PC-3 (cell line): ENCODE results near the gene NKD1. TPM values are rescaled to one million over a fixed set of nuclear protein-coding genes. Genes with fewer than 3 reads are reported as not detected.

Source experiments
- ATAC-seq: fragments of 200-7000 bp; cut with Tn5 transposase; 2 replicates; pipeline ENCODE4 v1.9.1; 2020; ENCODE audit warnings: mild to moderate bottlenecking, moderate library complexity
- BruUV-seq: library from RNA; stranded (reverse); fragments of 400-500 nt; replicated peaks from 2 replicates; lab custom pipeline; 2021; lab: Mats Ljungman, UMichigan
- CTCF ChIA-PET: fragments of 300-600 bp; sonication (Branson Sonifier 250); formaldehyde crosslinking; loops from one replicate; lab custom pipeline; 2022; ENCODE audit warnings: antibody characterized with exemption; lab: Charles Lee
- POLR2A ChIA-PET: fragments of 300-600 bp; sonication (Branson Sonifier 250); formaldehyde crosslinking; loops from one replicate; lab custom pipeline; 2022; ENCODE audit warnings: antibody characterized with exemption; ENCODE audit not compliant: unreplicated experiment; lab: Charles Lee
- DNase-seq: peaks from one replicate; pipeline ENCODE4 v3.0.0-alpha.2; 2015
- H2AFZ ChIP-seq: fragments of 300-600 bp; sonication (generic); 2 replicates; pipeline ENCODE4 v1.6.0; 2016; ENCODE audit warnings: antibody characterized with exemption, low read length
- H3F3A ChIP-seq: fragments of 300-600 bp; sonication (generic); one replicate; pipeline ENCODE4 v1.6.0; 2017; ENCODE audit warnings: antibody characterized with exemption, low read length, control low read depth, mild to moderate bottlenecking; ENCODE audit not compliant: unreplicated experiment
- H3K27ac ChIP-seq: fragments of 300-600 bp; sonication (generic); 2 replicates; pipeline ENCODE4 v1.5.1; 2016; ENCODE audit warnings: mild to moderate bottlenecking, low read length
- H3K27me3 ChIP-seq: fragments of 300-600 bp; sonication (generic); 2 replicates; pipeline ENCODE4 v1.6.1; 2016; ENCODE audit warnings: low read length, mixed read lengths
- H3K36me3 ChIP-seq: fragments of 300-600 bp; sonication (generic); 2 replicates; pipeline ENCODE4 v1.6.1; 2016; ENCODE audit warnings: low read depth, mixed run types, low read length, mixed read lengths
- H3K4me1 ChIP-seq: fragments of 300-600 bp; sonication (generic); 2 replicates; pipeline ENCODE4 v1.5.1; 2016; ENCODE audit warnings: low read length; ENCODE audit not compliant: insufficient read depth
- H3K4me2 ChIP-seq: fragments of 300-600 bp; sonication (generic); 2 replicates; pipeline ENCODE4 v1.6.0; 2016; ENCODE audit warnings: low read length
- H3K4me3 ChIP-seq: fragments of 300-600 bp; sonication (generic); 2 replicates; pipeline ENCODE4 v1.5.1; 2016; ENCODE audit warnings: mild to moderate bottlenecking, low read length, mixed read lengths
- H3K79me2 ChIP-seq: fragments of 300-600 bp; sonication (generic); 2 replicates; pipeline ENCODE4 v1.6.1; 2017; ENCODE audit warnings: low read length, mixed read lengths
- H3K9ac ChIP-seq: fragments of 300-600 bp; sonication (generic); 2 replicates; pipeline ENCODE4 v1.6.0; 2016; ENCODE audit warnings: mild to moderate bottlenecking, low read length
- H3K9me2 ChIP-seq: fragments of 300-600 bp; sonication (generic); replicated peaks from 2 replicates; pipeline ENCODE4 v1.6.1; 2016; ENCODE audit warnings: mixed run types, low read length, mixed read lengths
- H3K9me3 ChIP-seq: fragments of 300-600 bp; sonication (generic); 2 replicates; pipeline ENCODE4 v1.6.1; 2016; ENCODE audit warnings: low read length, mixed read lengths
- H4K20me1 ChIP-seq: fragments of 300-600 bp; sonication (generic); 2 replicates; pipeline ENCODE4 v1.6.1; 2016; ENCODE audit warnings: low read length, mixed read lengths
- EZH2 ChIP-seq: fragments of 300-600 bp; sonication (generic); IDR thresholded peaks from one replicate; pipeline ENCODE4 v1.6.1; 2017; ENCODE audit warnings: antibody characterized with exemption, mild to moderate bottlenecking, low read length; ENCODE audit not compliant: unreplicated experiment
- EZH2phosphoT487 ChIP-seq: fragments of 300-600 bp; sonication (generic); IDR thresholded peaks from 2 replicates; pipeline ENCODE4 v1.6.1; 2018; ENCODE audit warnings: mild to moderate bottlenecking, antibody characterized with exemption, low read length, borderline replicate concordance
- intact Hi-C: fragments of 100-400 bp; cut with micrococcal nuclease; formaldehyde crosslinking; loops from 2 replicates; pipeline ENCODE4 v1.9.0; 2023
- total RNA-seq: library from RNA; depleted of rRNA; stranded (reverse); fragments of >200 nt; gene quantifications from 2 replicates; pipeline ENCODE4 v1.2.3, GENCODE V29; 2014
- TF ChIP-seq, protein P1 (sequence below): fragments of 300-600 bp; sonication (generic); conservative IDR thresholded peaks from 2 replicates; pipeline ENCODE4 v1.5.1; 2017; ENCODE audit warnings: antibody characterized with exemption, low read depth, mild to moderate bottlenecking, low read length

NKD1 gene
- total RNA-seq, 1 experiment from 2014 or later: 0.07 TPM

DNA sequence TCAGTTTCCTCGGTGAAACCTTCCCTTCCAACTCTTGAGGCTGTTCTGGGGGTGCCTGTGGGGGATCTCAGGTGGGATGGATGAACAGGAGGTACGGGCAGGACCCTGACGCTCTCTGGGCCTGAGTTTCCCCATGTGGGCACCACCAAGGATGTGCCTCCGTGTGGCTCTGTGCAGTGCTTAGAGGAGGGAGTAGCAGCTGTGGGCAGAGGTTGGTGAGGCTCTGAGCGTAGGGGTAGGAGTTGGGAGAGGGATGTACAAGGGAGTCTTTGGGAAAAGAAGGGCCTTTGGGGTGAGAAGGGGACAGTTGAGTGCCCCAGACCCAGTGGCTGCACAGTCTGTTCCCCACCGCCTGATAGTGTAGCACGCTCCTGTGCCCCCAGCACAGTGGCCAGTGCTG is 73.8 kb downstream of the NKD1 start:
- ChIA-PET CTCF (no interaction called here), POLR2A (no interaction called here)
- H3K36me3 ChIP-seq: no peaks in the 10 kb centered on the region
- no peaks in the 10 kb centered on the region for H3K9me2 ChIP-seq
- no peak overlapping the region for H3K9ac ChIP-seq
- no peaks in the 10 kb centered on the region for H3K27me3 ChIP-seq
- no peak overlapping the region for H3K4me2 ChIP-seq
- H3K27ac ChIP-seq: no peak overlapping the region
- no peak overlapping the region for H2AFZ ChIP-seq
- TF ChIP-seq, protein P1, sequence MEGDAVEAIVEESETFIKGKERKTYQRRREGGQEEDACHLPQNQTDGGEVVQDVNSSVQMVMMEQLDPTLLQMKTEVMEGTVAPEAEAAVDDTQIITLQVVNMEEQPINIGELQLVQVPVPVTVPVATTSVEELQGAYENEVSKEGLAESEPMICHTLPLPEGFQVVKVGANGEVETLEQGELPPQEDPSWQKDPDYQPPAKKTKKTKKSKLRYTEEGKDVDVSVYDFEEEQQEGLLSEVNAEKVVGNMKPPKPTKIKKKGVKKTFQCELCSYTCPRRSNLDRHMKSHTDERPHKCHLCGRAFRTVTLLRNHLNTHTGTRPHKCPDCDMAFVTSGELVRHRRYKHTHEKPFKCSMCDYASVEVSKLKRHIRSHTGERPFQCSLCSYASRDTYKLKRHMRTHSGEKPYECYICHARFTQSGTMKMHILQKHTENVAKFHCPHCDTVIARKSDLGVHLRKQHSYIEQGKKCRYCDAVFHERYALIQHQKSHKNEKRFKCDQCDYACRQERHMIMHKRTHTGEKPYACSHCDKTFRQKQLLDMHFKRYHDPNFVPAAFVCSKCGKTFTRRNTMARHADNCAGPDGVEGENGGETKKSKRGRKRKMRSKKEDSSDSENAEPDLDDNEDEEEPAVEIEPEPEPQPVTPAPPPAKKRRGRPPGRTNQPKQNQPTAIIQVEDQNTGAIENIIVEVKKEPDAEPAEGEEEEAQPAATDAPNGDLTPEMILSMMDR: no peak
- no peak for TF ChIP-seq EZH2phosphoT487
- TF ChIP-seq EZH2: no peak
- no peaks in the 10 kb centered on the region for H3F3A ChIP-seq
- H3K9me3 ChIP-seq: no peaks in the 10 kb centered on the region
- BruUV-seq: no TSS peak
- ATAC-seq: no peak
- H3K79me2 ChIP-seq: no peaks in the 10 kb centered on the region
- no peak overlapping the region for H3K4me3 ChIP-seq
- no peaks in the 10 kb centered on the region for H4K20me1 ChIP-seq
- H3K4me1 ChIP-seq: no peaks in the 10 kb centered on the region
- no peak for DNase-seq
- intact Hi-C loops: no loop called here

DNA sequence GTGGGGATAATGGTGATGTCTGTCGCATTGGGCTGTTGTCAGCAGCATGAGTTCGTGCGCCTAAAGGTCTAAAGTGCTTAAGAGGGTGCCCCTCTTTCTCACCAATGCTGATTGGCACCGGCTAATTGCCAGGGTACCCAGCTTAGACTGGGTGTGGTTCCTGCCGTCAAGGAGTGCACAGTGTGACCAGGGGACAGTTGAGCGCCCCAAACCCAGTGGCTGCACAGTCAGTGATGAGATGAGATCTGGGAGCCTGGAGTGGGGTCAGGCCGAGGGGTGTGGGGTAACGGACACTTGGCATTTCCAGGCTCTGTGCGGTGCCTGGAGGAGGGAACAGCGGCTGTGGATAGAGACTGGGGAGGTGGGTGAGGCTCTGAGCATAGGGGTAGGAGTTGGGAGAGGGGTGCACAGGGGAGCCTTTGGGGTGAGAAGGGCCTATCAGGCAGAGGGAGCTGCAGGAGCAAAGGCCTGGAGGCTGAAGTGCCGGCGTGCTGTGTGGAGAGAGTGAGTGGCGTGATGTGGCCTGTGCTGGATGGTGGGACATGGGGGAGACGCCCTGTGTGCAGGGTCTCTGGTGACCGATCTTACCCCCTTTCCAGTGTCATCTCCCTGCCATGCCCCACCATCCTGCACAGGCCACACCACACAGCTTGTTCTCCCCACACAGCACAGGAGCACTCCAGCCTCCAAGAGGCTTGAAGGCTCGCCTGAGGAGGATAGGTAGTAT is 74.6 kb downstream of the NKD1 start:
- H2AFZ ChIP-seq: no peak overlapping the region
- no peaks in the 10 kb centered on the region for H4K20me1 ChIP-seq
- no peak overlapping the region for H3K27ac ChIP-seq
- CTCF ChIA-PET: no interaction called here
- intact Hi-C loops: no loop called here
- no peak overlapping the region for H3K4me3 ChIP-seq
- POLR2A ChIA-PET: no interaction called here
- no peaks in the 10 kb centered on the region for H3K9me3 ChIP-seq
- H3K4me2 ChIP-seq: no peak overlapping the region
- H3K4me1 ChIP-seq: no peaks in the 10 kb centered on the region
- ATAC-seq: no peak
- no peaks in the 10 kb centered on the region for H3K9me2 ChIP-seq
- TF ChIP-seq EZH2 (no peak), EZH2phosphoT487 (no peak)
- TF ChIP-seq, protein P1: no peak
- no TSS peak for BruUV-seq
- H3K27me3 ChIP-seq: no peaks in the 10 kb centered on the region
- no peaks in the 10 kb centered on the region for H3K79me2 ChIP-seq
- no peak for DNase-seq
- no peaks in the 10 kb centered on the region for H3F3A ChIP-seq
- H3K36me3 ChIP-seq: no peaks in the 10 kb centered on the region
- H3K9ac ChIP-seq: no peak overlapping the region

DNA sequence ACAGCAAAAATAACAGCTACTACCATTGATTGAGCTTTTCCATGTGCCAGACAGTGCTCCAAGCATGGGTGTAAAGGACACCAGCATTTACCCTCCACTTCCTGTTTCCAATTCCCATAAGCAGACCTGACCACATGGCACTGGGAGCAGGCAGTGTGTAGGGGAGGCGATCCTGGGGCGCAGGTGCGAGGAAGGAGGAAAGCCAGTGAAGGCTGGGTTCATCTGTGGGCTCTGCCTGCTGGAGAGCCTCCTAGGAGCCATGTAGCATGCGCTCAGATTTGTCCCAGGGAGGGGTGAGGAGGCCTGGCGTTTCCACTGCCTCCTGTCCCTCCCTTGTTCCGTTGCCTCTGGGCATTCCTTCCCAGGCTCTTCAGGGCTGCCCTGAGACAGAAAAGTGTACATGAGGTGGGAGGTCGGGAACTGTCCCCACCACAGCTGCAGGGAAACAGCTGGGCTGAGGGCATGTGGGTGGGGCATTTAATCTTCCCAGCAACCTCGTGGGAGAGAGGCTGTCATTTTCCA is 76.3 kb downstream of the NKD1 start:
- intact Hi-C loops: no loop called here
- Histone ChIP-seq H3K4me2 (no peak overlapping the region), H3K9ac (no peak overlapping the region), H3K9me2 (no peaks in the 10 kb centered on the region), H3K79me2 (no peaks in the 10 kb centered on the region), H2AFZ (no peak overlapping the region), H3K4me1 (no peaks in the 10 kb centered on the region), H4K20me1 (no peaks in the 10 kb centered on the region), H3K36me3 (no peaks in the 10 kb centered on the region), H3F3A (no peaks in the 10 kb centered on the region), H3K9me3 (no peaks in the 10 kb centered on the region), H3K27ac (no peak overlapping the region), H3K4me3 (no peak overlapping the region), H3K27me3 (no peaks in the 10 kb centered on the region)
- no TSS peak for BruUV-seq
- DNase-seq: no peak
- no peak for TF ChIP-seq EZH2phosphoT487
- TF ChIP-seq EZH2: no peak
- TF ChIP-seq, protein P1: no peak
- ChIA-PET POLR2A (no interaction called here), CTCF (no interaction called here)
- no peak for ATAC-seq
